GM19438 (cell line): ENCODE measurements around the gene R3HCC1L.
"Not testable (repeated sequence)": the region's sequence is repeated elsewhere in the genome, so short reads cannot be mapped to it uniquely, and the experiment has no call there.

Experiments
- ATAC-seq: cut with Tn5 transposase; IDR thresholded peaks from one replicate; pipeline ENCODE4 v1.9.1; 2021; ENCODE audit warnings: low read depth; ENCODE audit not compliant: unreplicated experiment

R3HCC1L gene

DNA sequence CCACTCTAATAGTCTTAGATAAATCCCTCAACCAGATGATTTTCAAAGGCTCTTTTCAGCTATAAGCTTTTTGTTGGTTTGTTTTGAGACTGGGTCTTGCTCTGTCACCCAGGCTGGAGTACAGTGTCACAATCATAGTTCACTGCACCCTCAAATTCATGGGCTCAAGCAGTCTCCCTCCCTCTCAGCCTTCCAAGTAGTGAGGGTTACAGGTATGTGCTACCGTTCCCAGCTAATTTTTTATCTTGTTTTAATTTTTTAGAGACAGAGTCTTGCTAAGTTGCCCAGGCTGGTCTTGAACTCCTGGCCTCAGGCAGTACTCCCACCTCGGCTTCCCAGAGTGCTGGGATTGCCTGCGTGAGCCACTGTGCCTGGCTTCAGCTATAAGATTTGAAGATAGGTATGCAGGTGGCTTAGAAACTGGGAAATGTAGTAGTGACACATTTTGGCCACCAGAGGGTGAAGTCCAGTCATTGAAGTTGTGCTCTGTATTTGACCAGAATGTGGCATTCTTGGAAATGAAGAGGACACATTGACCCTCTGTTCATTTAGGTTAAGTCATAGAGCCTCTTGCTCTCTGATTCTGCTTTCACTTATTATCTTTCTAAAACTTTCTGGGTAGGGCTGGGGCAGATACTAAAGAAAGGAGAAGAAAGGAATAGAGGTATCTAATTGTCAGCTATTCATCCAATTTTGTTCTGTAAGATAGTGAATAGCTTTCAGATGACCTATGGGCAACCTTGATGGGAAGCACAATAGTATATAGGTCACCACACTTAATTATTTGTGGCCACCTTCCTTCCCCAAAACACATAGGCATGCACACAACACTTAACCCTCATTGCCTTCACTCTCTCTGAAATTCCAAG lies 36.0 kb downstream of the R3HCC1L start:
- ATAC-seq: no peak

DNA sequence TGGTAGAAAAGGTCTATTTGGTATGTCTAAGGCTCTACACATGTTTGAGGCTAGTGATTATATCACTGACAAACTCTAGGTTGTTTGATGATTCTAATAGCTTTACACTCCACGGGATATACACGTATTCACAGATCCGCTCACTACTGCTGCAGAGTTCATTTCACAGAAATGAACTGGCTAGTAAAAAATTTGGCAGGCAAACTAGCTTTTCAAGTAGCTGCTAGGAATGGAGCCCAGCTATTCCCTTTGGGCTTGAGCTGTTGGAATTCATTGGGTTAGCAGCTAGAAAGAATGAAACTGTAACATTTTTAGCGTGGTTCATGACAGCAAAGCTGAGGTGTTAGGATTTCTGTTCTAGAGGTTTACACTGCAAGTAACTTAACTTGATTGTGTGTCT lies 37.6 kb downstream of the R3HCC1L start:
- no peak for ATAC-seq

DNA sequence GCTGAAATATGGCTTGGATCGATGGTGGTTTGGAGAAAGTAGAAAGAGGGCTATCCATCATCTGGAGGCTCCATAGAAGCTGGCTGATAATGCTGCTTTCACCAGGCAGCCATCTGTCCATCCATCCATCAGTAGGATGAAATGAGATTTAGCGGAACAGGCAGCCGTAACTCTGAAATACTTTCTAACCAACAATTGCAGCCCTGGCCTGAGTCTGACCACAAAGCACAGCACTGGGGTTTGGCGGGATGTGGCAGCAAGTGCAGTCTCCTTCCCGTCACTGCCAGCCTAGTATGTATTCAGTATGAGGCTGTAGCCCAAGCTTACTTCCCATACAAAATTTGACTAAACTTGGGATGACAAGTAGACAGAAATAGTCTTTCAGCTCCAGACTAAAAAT lies 38.0 kb downstream of the R3HCC1L start:
- no peak for ATAC-seq

DNA sequence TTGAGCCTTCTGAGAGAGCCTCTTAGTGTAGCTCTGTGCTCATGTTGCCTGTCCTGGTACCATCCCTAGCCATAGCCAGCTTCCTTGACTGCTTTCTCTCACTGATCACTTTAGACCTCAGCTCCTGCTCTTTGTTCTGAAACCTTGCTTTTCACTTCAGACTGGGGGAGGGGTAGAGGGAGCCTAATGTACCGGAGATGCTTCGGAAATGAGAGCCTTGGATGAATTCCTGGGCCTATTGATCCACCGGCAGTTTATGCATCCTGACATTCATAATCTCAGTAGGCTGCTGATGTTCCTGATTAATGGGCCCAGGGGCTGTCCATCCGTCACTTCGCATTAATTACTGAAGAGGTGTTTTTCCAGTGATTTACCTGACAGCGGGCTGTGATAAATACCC lies 38.8 kb downstream of the R3HCC1L start:
- no peak for ATAC-seq

DNA sequence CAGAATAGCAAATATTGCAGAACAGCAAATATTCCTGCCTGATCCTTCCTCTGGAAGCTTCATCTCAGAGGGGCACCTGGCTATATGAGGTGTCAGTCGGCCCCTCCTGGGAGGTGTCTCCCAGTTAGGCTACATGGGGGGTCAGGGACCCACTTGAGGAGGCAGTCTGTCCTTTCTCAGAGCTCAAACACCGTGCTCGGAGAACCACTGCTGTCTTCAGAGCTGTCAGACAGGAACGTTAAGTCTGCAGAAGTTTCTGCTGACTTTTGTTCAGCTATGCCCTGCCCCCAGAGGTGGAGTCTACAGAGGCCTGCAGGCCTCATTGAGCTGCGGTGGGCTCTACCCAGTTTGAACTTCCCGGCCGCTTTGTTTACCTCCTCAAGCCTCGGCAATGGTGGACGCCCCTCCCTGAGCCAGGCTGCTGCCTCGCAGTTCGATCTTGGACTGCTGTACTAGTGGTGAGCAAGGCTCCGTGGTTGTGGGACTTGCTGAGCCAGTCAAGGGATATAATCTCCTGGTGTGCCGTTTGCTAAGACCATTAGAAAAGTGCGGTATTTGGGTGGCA lies 48.0 kb downstream of the R3HCC1L start:
- ATAC-seq: not testable (repeated sequence)

DNA sequence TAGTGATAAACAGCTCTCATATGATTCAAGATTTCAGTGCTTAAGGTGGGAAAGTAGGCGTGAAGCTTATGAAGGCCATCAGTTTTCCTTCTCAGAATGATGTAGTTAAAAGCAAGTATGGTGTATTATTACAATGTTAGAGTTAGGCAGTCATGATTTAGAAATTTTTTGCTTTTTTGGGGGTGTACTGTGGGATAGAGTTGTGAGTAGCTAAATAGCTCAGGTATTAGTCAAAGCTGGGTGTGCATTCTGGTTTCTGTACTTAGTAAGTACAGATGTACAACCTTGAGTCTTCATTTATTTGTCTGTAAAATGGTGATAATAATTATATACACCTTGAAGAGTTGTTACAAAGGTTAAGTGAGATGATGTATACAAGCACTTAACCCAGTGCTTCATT lies 52.2 kb downstream of the R3HCC1L start:
- no peak for ATAC-seq

DNA sequence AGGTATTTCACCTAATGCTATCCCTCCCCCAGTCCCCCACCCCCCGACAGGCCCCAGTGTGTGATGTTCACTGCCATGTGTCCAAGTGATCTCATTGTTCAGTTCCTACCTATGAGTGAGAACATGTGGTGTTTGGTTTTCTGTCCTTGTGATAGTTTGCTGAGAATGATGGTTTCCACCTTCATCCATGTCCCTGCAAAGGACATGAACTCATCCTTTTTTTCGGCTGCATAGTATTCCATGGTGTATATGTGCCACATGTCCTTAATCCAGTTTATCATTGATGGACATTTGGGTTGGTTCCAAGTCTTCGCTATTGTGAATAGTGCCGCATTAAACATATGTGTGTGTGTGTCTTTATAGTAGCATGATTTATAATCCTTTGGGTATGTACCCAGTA lies 56.3 kb downstream of the R3HCC1L start:
- ATAC-seq: not testable (repeated sequence)

DNA sequence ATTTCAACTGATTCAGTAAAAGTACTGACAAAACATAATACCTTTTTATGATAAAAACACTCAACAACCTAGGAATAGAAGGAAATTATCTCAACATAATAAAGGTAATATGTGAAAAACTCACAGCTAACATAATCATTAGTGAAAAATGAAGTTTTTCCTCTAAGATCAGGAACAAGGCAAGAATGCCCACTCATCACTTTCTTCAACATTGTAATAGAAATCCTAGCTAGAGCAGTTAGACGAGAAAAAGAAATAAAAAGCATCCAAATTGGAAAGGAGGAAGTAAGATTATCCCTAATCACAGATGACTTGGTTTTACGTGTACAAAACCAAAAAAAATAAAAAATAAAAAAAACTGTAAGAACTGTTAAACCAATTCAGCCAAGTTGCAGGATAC lies 58.6 kb downstream of the R3HCC1L start:
- no peak for ATAC-seq

DNA sequence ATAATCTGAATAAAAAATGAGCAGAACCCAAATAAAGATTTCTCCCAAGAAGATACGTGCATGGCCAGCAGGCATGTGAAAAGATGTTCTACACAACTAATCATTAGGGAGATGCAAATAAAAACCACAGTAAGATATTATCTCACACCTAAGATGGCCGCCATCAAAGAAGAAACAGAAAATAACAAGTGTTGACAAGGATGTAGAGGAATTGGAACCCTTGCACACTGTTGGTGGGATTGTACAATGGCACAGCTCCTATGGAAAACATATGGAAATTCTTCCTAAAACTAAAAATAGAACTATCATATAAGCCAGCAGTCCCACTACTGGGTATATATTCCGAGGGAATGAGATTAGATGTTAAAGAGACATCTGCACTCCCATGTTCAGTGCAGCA lies 60.2 kb downstream of the R3HCC1L start:
- ATAC-seq: no peak

DNA sequence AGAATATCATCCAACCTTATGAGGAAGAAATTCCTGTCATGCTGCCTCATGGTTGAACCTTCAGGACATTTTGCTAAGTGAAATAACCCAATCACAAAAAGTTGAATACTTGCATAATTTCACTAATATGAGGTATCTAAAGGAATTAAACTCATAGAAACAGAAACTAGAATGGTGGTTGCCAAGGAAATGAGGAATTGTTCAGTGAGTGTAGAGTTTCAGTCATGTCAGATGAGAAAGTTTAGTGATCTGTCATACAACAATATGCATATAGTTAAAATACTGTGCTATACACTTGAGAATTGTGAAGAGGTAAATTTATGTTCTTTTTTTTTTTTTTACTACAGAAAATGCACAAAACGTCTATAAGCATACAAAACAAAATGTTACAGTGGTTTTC lies 60.7 kb downstream of the R3HCC1L start:
- no peak for ATAC-seq

DNA sequence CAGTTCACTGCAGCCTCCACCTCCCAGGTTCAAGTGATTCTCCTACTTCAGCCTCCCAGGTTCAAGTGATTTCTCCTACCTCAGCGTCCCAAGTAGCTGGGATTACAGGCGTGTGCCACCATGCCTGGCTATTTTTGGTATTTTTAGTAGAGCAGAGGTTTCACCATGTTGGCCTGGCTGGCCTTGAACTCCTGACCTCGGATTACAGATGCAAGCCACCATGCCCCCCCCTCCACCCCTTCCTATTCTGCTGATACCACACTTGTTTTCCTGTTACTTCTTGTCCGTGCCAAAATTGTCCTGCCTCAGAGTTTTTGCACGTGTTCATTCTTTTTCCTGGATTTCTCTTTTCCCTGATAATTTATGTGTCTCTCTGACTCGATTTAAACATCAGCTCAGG lies 62.5 kb downstream of the R3HCC1L start:
- ATAC-seq: no peak

DNA sequence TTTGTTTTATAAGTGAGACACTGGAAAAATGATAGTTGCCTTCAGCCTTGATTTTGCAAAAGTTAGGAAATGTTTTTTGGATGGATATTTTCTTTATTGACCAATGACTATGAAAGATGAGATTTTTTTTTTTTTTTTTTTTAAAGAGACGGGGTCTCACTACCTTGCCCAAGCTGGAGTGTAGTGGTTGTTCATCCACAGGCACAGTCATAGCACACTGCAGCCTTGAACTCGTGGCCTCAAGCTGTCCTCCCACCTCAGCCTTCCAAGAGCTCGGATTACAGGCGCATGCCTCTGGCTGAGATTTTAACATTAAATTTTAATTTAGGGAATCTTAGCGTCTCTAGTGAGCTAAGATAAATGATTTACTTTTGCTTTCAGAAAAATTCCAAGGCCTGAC lies 67.3 kb downstream of the R3HCC1L start:
- ATAC-seq: no peak

DNA sequence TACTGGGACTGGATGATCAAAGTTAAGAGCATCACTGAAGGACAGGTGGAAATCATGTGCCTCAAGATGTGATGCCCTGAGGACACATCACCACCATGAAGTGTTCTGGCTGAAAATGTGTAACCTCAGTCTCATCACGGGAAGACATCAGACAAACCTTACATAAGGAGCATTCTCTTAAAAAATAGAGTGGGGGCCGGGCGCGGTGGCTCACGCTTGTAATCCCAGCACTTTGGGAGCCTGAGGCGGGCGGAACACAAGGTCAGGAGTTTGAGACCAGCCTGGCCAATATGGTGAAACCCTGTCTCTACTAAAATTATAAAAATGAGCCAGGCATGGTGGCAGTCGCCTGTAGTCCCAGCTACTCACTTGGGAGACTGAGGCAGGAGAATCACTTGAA lies 67.9 kb downstream of the R3HCC1L start:
- ATAC-seq: no peak

DNA sequence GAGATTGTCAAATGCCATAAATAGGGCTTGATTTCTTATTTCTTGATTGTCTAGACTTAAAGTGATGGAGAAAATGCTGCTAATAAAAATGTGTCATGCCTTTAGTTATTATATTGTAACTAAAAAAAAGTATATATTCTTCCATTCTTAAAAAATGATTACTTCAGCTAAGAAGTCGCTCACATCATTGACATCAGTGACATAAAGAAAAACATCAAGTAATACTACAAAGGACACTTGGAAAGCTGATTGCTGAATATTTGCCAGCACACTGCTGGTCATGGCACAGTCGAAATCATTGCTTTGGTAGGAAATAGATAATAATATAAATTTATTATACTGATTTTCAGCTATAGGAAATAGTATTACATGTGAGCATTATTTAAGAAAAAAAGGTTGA lies 70.9 kb downstream of the R3HCC1L start:
- no peak for ATAC-seq

DNA sequence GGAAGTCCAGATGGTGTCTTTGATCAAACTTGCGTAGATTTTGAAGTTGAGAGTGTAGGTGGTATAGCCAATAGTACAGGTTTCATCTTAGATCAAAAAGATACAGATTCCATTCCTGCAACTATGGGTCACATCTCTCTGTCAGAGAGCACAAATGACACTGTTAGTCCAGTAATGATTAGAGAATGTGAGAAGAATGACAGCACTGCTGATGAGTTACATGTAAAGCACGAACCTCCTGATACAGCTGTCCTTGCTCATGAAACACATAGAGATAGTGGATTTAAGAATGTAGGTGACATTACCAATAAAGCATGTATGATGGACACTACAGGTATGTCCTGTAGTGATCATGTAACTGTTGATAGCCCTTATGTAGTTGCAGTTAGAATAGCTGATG lies 74.5 kb downstream of the R3HCC1L start:
- ATAC-seq: no peak

DNA sequence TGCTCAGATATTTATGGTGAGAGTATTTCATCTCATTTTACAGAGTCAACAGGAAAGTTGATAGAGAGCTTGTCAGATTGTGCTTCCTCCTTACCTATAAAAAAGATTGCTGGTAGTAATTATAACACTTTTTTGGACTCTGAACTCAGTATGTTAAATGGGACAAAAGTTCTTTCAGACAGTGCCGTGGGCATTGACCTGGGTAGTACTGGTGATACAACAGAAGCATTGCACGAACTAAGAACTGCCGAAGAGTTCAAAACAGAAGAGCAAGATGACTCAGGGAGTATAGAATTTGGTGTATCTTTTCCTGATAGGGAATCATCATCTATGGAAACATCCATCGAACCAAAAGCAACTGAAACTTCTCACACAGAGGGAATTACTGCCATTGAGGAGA lies 75.0 kb downstream of the R3HCC1L start:
- no peak for ATAC-seq

DNA sequence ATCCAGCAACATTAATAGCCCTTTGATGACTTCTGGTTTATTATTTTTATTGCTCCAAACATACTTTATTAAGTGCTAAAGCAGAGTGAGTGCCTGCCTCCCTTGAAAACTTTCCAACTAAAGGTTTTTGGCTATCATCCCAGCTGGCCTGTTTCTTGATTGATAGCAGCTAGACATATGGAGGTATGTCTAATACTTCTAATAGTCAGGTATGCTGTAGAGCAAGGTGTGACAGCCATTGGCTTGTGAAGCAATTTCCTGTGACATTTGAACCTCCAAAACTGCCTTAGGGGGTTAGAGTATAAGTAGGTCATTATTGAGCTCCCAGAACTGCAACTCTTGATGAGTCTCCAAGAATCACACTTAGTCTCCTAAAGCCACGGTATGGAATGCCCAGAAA lies 77.7 kb downstream of the R3HCC1L start:
- ATAC-seq: no peak

DNA sequence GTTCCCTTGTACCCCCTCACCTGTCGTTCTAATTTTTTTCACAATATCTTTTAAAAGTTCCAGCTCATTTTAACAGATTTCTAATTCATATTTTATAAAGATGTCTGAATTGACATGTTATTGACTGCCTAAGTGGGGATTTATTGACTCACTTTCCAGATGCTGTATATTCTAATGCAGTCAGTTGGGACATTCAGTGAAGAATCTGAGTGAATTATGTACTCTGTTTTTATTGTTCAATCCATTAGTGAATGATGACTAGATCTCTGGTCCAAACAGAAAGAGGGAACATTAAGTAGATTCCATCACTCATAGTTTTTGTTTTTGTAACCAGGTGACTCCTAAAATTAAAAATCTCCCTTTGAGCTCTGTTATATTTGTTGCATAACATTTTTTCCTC lies 79.3 kb downstream of the R3HCC1L start:
- no peak for ATAC-seq

DNA sequence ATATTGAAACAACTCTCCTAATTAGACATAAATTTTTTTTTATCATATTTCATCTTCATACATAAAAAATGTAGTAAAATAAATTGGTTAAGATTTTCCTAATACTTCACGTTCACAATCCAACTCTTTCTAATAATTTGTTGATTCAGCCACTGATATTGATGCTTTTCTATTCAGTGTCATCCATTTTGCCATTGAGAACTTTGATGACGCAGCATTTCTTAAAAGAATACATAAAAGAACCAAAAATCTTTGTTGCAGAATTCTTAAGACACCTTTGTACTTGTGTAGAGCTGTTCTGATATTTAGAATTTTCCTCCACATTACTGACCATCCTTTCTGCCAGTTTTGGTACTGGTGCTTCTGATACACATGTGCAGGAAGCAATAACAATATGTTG lies 80.9 kb downstream of the R3HCC1L start:
- ATAC-seq: no peak

DNA sequence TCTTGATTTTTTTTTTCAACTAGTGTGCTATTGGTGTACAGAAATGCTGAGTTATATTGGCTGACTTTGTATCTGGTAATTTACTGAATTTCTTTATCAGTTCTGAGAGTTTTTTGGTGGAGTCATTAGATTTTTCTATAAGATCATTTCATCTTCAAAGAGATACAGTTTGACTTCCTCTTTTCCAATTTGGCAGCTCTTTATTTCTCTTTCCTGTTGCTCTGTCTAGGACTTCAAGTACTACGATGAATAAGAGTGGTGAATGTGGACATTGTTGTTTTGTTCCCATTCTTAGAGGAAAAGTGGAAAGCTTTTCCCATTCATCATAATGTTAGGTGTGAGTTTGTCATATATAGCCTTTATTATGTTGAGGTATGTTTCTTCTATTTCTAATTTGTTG lies 83.3 kb downstream of the R3HCC1L start:
- no peak for ATAC-seq

DNA sequence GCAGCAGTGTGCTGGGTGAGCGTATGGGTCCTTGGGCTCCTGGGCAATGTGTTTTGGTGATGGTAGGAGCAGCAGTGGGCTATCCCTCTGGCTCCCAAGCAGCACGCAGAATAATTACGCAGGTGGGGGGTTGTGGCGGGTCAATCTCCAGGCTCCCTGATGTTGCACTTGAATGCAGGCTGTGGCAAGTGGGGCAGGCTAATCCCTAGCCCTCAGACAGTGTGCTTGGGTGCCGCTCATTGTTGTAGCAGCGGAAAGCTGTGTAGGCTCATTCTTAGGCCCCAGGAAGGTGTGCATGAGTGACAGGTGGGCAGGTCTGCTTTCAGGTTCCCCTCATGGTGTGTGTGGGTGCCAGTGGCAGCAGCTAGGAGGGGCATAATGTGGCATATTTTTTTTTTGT lies 89.4 kb downstream of the R3HCC1L start:
- no peak for ATAC-seq

DNA sequence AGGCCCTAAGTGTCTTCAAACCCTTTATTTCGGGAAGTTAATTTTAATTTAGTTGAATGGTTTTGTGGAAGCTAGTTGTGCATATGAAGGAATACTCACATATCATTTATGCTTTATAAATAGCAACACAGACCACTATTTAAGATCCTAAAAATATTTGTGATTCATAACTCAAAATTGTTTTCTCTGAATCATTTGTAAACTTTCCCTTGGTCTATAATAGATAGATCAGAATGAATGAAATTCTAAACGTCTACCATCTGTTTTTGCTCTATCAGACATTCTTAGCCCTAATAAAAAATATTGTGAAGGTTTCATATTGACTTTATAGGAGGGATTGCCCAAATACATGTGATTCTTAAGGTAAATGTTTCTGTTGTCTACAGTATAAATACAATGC lies 90.1 kb downstream of the R3HCC1L start:
- no peak for ATAC-seq
